BJ (cell line): ENCODE results near the gene ARMC3. TPM values are rescaled to one million over a fixed set of nuclear protein-coding genes. Genes with fewer than 3 reads are reported as not detected.
"Not testable (repeated sequence)": the region's sequence is repeated elsewhere in the genome, so short reads cannot be mapped to it uniquely, and the experiment has no call there.

Experiments used
- CTCF ChIA-PET: fragments of 350-600 bp; formaldehyde crosslinking; extraction: SDS; loops from one replicate; lab custom pipeline; 2021; ENCODE audit warnings: antibody characterized with exemption, inconsistent platforms; lab: Yijun Ruan, JAX
- POLR2A ChIA-PET: fragments of 300-600 bp; sonication (Branson Sonifier 250); formaldehyde crosslinking; extraction: SDS; loops from one replicate; lab custom pipeline; 2021; ENCODE audit warnings: antibody characterized with exemption; lab: Charles Lee
- DNase-seq: peaks from one replicate; pipeline ENCODE4 v3.0.0-alpha.2; 2011; ENCODE audit warnings: low read depth
- H3K27me3 ChIP-seq: 2 replicates; pipeline ENCODE4 v1.6.0; 2011; ENCODE audit warnings: low read length; ENCODE audit not compliant: control insufficient read depth, insufficient read depth
- H3K36me3 ChIP-seq: 2 replicates; pipeline ENCODE4 v1.5.1; 2011; ENCODE audit warnings: low read length; ENCODE audit not compliant: control insufficient read depth, insufficient read depth
- H3K4me3 ChIP-seq: 2 replicates; pipeline ENCODE4 v1.5.1; 2011; ENCODE audit warnings: low read depth, mild to moderate bottlenecking, control low read depth, low read length
- polyA plus RNA-seq: library from polyadenylated mRNA; depleted of rRNA; stranded (reverse); fragments of >200 nt; gene quantifications from 2 replicates; pipeline ENCODE4 v1.2.3, GENCODE V29; 2011
- TF ChIP-seq, protein P1 (sequence below): IDR thresholded peaks from 2 replicates; pipeline ENCODE4 v1.5.1; 2011; ENCODE audit warnings: low read depth, mild to moderate bottlenecking, control low read depth, inconsistent platforms, low read length, moderate library complexity; ENCODE audit not compliant: insufficient read depth

Gene ARMC3
- polyA plus RNA-seq, 1 experiment: not detected

DNA sequence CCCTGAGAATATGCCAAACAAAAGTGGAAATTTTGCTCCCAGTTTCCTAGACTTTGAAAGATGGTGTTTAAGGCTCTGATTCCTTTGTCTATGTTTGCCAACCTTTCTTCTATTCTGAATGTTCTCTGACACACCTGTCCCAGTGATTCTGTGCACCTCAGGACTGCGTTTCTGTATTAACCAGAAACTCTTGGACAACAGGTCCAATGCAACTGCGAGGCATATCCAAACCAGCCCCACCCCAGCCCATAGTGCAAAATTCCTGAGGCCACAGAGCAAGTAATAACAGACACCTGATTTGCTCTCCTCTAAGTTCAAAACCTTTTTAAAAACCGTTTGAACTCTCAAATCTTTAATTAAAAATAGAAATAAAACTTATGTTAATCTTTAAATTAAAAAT is 130.5 kb downstream of the ARMC3 start:
- Histone ChIP-seq H3K36me3 (no peaks in the 10 kb centered on the region), H3K27me3 (peaks cover 2% of the 10 kb centered on the region), H3K4me3 (no peak overlapping the region)
- TF ChIP-seq, protein P1, sequence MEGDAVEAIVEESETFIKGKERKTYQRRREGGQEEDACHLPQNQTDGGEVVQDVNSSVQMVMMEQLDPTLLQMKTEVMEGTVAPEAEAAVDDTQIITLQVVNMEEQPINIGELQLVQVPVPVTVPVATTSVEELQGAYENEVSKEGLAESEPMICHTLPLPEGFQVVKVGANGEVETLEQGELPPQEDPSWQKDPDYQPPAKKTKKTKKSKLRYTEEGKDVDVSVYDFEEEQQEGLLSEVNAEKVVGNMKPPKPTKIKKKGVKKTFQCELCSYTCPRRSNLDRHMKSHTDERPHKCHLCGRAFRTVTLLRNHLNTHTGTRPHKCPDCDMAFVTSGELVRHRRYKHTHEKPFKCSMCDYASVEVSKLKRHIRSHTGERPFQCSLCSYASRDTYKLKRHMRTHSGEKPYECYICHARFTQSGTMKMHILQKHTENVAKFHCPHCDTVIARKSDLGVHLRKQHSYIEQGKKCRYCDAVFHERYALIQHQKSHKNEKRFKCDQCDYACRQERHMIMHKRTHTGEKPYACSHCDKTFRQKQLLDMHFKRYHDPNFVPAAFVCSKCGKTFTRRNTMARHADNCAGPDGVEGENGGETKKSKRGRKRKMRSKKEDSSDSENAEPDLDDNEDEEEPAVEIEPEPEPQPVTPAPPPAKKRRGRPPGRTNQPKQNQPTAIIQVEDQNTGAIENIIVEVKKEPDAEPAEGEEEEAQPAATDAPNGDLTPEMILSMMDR: no peak
- DNase-seq: no peak
- ChIA-PET CTCF (no interaction called here), POLR2A (no interaction called here)

DNA sequence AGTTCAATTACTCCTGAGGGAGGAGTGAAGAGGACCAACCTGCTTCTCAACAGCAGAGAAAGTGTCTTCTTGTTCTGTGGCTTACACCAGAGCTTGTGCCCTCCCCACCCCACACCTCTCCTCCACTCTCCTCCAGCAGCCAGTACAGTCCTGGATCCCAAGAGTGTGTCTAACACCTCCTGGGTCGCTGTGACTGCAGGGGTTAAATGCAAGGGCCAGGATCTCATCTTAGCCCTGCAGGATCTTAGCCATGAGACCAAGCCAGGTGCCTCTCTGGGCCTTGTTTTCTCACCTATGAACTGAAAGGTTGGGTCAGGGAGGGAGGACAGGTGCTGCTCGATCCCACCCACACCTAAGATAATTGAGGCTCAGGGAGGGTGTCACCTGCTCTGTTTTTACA is 133.1 kb downstream of the ARMC3 start:
- ChIA-PET POLR2A (no interaction called here), CTCF (no interaction called here)
- DNase-seq: no peak
- peaks cover 2% of the 10 kb centered on the region for H3K27me3 ChIP-seq
- TF ChIP-seq, protein P1: no peak
- H3K4me3 ChIP-seq: no peak overlapping the region
- no peaks in the 10 kb centered on the region for H3K36me3 ChIP-seq

DNA sequence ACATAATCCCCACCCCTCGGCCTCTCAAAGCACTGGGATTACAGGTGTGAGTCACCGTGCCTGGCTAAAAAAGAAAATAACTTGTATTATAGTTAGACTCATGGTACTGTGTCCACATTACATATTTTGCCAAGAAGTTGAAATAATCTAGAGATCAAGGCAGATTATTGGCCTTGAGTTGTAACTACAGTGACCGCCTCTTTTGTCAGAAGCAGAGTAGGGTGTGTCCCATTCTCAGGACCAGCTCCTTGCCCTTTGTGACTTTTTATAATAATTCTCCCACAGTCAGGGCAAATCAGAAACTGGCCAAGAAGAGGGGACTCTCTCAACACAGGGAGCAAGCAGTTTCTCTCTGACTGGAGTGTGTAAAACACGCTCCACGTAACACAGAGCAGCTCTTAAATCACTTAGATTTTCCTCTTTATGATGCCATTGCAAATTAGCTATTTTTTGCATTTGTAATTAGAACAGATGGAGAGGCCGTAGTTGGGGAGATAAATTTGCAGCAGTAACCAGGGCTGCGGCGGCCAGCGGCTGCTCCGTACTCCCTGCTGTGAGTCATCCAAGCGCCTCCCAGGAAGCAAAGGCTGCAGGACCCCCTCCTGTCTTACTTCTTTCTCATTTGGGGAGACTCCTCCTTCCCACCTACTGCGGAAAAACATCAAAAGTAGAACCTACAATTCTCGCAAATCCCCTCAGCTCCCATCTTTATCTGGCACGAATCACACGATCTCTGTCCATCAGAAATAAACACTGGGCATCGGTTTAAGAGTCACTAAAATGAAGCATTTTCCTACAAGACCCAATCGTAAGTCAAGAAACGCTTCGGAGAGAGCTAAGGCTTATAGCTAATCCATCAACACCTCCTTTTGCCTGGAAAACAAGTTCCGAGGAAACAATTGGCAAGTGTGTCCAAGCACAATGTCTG is 135.5 kb downstream of the ARMC3 start:
- Histone ChIP-seq H3K27me3 (no peaks in the 10 kb centered on the region; the same call in 1 of the 2 replicates), H3K36me3 (no peaks in the 10 kb centered on the region), H3K4me3 (no peak overlapping the region)
- ChIA-PET POLR2A (no interaction called here), CTCF (no interaction called here)
- TF ChIP-seq, protein P1: no peak
- no peak for DNase-seq

DNA sequence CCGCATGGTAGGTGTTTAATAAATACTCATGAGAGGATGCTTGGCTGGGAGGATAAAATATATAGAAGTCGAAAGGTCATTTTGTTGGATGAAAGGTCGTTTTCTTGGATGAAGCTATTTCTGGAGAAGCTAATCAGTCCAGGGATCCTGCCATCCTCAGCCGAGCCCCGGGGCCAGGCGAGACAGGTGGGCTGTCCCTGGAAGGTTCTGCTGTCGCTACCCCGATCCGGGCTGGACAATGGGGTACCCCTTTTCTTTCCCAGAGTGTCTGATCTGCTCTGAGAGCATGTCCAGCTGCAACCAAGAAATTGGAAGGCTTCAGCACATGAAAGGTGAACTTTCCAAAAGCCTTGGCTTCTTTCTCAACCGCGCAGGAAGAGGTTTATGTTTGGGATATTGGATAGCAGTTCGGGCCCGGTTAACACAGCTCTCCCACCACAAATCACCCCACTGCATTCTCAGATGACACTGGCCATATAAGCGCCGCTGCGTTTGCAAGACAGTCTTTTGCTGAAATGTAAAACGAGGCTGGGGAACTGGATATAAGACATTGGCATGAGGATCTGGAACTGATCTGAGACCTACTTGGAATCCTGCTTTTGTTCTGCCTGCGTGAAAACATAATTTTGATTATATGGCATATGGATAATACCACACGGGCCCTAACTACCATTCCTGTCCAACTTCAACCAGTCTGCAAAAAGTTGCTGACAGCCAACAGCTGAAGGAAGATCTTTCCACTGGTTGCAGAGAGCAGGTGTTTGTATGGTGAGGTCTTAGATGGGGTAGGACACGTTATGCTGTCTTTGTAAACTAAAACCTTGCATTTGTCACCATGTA is 136.3 kb downstream of the ARMC3 start:
- POLR2A ChIA-PET: no interaction called here
- CTCF ChIA-PET: no interaction called here

DNA sequence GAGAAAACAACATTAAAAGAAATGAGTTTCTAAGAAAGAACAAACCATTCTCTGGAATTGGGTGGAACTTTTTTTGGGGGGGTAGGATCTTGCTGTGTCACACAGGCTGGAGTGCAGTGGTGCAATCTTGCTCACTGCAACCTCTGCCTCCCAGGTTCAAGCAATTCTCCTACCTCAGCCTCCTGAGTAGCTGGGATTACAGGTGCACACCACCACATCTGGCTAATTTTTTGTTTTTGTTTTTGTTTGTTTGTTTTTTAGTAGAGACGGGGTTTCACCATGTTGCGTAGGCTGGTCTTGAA is 136.9 kb downstream of the ARMC3 start:
- CTCF ChIA-PET, H3K4me3 ChIP-seq, H3K27me3 ChIP-seq, H3K36me3 ChIP-seq, POLR2A ChIA-PET, DNase-seq: not testable (repeated sequence)

More for the DNA sequence above, 136.3 kb downstream of the ARMC3 start:
- H3K4me3 ChIP-seq: no peak overlapping the region
- H3K36me3 ChIP-seq: no peaks in the 10 kb centered on the region
- DNase-seq: no peak
- TF ChIP-seq, protein P1: no peak
- H3K27me3 ChIP-seq: no peaks in the 10 kb centered on the region
